SH-SY5Y (cell line): ENCODE measurements around the gene TYSND1.

Source experiments
- GATA2 ChIP-seq: IDR thresholded peaks from 2 replicates; pipeline ENCODE4 v1.6.1; 2011; ENCODE audit warnings: mild to moderate bottlenecking, low read depth, low read length
- GATA3 ChIP-seq: IDR thresholded peaks from 2 replicates; pipeline ENCODE4 v1.6.1; 2011; ENCODE audit warnings: low read depth, mild to moderate bottlenecking, low read length, moderate library complexity

Gene TYSND1

DNA sequence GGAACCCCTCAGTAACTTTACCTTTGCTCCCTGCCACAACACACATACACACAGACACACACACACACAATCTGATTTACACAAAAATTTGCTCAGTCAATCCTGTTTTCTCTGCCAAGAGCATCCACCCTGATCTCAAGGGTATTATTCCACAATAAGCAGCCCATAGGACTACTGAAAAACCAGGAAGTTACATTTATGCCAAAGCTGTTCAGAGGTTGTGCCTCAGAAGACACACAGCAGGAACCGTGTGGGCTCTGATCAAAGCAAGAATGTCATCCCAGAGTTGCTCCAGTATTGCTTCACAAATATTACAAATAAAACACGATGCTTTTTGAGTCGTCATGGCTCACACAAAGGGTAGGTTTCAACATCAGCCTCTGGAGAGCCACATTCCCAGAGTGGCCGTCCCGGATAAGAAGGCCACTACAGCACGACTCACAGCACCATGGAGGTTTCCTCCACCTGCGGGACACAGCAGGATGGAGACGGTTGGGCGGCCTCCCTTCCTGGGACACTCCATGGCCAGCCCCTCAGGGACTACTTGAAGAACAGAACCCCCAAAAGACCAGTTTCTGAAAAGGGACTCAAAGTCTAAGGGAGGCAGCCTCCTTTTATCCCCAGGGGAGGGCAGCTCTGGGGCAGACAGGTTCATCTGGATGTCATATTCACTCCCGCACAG lies 15.5 kb downstream of the TYSND1 start:
- TF ChIP-seq GATA3 (no peak), GATA2 (no peak)

DNA sequence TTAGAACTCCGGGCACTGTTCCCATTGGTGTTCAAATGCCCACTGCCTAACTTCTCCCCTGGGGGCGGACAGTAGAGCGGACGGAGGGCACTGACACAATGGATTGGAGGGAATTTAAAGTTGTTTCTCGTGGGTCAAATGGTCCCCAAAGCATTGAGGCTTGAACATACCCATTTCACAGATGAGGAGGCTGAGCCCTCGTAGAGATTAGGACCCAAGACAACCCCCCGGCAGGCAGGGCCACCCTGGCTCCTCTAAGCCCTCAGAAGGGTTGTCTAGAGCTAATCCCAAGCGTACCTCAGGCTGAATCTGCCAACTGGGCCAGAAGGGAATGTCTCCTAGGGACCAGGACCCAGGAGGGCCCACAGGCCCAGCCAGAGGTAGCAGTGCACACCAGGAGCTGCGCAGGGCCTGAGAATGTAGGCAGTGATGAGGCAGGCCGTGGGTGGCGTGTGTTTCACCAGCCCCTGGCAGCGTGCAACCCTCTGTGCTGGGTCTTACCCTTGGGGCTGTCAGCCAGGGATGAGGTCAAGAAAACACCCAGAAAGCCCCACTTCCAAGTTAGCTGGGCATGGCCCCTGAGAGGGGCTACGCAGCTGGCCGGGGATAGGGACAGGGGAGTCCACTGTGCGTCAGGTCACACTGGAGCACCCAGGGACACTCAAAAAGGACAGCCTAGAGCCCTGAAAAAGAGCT lies 19.7 kb downstream of the TYSND1 start:
- TF ChIP-seq GATA2 (no peak), GATA3 (no peak)

DNA sequence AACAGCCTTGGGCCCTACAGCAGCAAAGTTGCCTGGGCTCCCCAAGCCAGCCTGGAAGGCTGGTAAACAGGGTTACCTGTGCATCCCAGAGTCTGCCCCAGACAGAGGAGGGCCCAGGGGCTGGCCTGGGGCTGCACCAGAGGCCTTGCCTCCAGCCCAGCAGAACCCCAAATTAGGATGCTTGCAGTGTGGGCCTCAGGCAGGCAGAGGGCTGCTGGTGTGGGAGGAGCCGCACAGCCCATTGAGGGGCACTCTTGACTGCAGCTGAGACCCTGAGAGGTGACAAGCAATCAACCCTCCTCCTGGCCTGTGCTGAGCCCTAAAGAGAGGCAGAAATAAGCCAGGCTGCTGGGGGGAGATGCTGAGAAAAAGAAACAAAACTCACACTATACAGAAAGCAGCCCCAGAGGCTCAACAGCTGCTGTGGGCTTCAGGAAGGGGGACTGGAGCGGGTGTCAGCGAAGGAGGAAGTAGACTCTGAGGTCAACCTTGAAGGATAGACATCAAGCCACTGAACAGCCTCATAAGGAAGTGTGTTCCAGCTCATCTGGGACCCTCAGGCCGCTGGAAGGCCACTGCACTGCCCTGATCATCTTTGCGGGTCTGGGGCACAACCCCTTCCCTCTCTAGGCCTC lies 20.5 kb downstream of the TYSND1 start:
- TF ChIP-seq GATA3 (no peak), GATA2 (no peak)

DNA sequence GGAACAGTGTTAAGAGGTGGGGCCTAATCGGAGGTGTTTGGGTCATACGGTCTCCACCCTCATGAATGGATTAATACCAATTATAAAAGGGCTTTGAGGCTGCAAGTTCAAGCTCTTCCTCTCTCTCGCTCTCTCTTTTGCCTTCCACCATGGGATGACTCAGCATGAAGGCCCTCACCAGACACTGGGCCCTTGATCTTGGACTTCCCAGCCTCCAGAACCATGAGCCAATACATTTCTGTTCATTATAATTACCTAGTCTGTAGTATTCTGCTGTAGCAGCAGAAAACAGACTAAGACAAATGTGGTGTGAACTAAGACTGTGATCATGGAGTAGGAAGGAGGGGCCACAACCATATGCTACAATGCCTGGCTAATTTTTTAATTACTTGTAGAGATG lies 21.6 kb downstream of the TYSND1 start:
- TF ChIP-seq GATA2: no peak
- TF ChIP-seq GATA3: no peak

DNA sequence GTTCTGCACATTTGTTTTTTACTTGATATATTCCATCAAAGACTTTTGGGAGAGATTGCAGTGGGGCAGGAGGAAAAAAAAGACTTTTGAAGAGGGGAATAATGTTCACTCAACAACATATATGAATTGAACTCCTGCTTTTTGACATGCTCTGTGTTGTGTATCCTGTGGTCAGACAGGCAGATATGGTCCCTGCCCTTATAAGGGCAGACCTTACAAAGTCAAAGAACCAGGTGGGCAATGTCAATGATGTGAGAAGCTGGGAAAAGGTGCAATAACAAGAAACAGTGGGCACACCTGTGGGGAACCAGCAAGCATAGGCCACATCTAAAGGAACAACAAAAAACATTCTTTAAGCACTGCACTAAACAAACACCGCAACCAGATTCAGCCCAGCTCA lies 22.1 kb downstream of the TYSND1 start:
- TF ChIP-seq GATA3 (no peak), GATA2 (no peak)

DNA sequence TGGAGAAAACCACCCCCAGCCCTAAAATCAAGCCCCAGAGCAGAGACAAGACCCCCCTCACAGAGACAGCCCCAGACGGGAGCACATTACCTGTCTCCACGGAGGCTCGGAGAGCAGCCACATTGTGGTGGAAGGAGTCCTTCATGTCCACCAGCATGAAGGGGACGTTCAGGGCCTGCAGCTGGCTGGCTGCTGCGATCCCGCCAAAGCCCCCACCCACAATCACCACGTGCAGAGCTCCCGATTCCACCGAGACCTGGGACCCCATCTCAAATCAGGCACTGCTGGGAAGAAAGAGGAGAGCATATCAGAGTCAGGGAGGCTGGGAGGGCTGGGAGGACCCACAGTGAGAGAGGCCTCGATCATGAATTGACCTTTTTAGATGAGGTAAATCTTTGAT lies 22.7 kb downstream of the TYSND1 start:
- TF ChIP-seq GATA3 (no peak), GATA2 (no peak)

DNA sequence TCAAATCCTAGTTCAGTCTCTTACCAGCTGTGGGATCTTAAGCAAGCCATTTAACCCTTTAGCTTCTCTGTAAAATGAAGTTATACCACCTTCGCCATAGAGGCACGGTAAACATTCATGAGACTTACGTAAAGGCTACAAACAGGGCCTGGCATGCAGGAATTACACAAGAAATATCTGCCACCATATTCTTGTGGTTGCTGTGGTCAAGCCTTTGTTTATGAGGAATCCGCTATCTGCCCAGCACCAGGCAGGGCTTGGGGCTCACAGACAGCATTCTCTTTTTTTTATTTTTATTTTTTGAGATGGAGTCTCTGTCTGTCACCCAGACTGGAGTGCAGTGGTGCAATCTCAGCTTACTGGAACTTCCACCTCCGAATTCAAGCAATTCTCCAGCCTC lies 23.8 kb downstream of the TYSND1 start:
- no peak for TF ChIP-seq GATA3

DNA sequence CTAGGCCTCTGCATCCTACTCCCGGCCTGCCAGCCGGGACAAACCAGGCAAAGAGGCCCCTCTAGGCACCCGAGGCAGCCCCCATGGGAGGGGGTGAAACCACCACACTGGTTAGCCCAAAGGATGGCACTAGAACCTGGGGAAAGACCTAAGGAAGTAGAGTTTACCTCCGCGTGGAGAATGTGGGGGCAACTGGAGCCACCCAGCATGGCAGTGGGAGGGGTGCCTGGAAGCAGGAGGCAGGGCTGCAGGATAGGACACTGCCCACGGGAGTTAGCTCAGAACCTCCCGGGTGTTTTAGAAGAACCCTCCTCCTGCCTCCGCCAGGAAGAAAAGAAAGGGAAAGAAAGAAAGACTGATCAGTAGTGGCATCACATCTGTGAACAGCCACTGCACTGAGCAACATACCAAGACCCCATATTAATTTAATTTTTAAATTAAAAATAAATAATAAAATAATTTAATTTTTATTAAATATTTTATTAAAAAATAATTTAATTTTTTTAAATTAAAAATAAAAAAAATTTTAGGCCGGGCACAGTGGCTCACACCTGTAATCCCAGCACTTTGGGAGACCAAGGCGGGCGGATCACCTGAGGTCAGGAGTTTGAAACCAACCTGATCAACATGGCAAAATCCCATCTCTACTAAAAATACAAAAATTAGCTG lies 25.1 kb downstream of the TYSND1 start:
- no peak for TF ChIP-seq GATA3
- no peak for TF ChIP-seq GATA2

DNA sequence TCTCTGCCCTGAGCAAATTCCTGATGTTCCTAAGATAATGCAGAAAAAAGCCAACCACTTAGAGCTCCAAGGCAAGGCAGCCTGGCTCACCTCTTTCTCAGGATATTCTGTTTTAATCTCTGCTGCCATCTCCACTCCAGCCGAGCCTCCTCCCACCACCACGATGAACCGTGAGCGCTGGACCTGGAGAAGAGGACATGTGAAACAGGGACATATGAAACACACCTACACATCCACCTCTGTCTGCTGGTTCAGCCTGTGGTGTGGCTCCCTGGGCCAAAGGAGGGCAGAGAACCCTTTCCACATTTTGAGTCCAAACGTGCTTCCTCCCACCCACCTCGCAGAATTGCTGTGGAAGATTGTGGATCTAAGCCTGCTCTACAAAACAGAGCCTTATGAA lies 26.1 kb downstream of the TYSND1 start:
- TF ChIP-seq GATA2: no peak
- no peak for TF ChIP-seq GATA3

DNA sequence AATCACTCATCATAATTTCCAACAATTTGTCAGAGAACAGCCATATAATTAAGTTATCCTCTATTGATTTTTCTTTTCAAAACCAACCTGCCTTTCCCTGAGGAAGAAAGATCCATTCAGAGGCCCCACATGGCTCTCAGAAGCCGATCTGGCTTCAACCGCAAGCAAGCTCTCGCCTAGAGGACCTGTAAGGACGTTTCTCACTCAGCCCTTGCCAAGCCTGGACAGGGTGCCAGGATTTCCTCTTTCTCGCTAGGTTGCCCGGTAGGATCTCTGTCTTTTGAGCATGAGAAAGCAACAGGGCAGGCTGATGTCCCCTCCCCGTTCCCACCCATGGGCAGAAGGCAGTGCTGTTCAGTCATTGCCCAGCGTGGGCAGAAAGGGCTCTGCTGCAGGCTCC lies 26.9 kb downstream of the TYSND1 start:
- TF ChIP-seq GATA2 (no peak), GATA3 (no peak)

DNA sequence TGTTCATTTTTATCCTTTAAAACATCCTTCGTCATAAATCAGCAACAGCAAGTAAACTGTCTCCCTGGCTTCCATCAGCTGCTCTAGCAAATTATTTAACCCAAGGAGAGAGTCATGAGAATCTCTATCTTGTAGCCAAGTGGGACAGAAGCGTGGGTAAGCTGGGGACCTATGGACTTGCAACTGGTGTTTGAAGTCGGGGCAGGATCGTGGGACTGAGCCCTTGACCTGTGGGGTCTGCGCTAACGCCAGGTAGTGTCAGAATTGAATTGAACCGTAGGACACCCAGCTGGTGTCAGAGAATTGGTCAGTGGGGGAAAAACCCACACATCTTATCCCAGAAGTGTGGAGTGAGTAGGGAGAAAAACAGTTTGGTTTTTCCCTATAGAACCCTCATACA lies 27.3 kb downstream of the TYSND1 start:
- TF ChIP-seq GATA2: no peak
- TF ChIP-seq GATA3: no peak

DNA sequence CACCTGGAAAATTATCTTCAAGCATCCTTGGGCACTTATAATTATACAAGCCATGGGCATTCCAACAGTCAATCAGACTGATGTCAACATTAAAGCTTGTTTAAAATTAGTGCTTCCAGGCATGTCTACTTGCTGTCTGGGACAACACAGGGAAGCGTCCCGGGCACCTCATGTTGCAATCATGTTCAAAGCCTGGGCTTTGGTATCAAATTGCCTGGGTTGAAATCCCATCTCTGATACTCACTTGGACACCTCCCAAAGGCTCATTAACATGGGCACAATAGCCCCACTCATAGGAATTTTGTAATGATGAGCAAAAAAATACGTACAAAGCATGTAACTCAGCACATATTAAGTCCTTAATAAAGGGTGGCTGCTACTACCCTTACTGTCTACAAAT lies 28.3 kb downstream of the TYSND1 start:
- TF ChIP-seq GATA2: no peak
- TF ChIP-seq GATA3: no peak

DNA sequence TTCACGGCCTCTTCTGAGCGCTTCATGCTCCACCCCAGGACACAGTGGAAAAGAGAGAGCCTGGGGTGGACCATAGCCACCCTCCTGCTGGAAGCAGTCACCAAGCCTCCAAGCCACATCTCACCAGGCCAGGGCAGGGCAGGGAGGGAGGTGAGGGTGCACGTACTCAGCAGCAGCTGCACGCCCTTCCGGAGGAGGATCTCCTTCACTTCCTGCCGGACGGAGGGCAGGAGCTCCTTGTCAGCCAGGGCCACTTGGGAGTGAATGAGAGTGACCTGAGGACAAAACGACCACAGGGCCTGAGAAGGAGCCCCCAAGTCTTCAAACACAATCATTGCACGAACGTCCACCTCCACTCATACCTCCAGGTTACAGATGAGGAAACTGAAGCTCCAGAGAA lies 28.9 kb downstream of the TYSND1 start:
- TF ChIP-seq GATA3: no peak
- no peak for TF ChIP-seq GATA2

DNA sequence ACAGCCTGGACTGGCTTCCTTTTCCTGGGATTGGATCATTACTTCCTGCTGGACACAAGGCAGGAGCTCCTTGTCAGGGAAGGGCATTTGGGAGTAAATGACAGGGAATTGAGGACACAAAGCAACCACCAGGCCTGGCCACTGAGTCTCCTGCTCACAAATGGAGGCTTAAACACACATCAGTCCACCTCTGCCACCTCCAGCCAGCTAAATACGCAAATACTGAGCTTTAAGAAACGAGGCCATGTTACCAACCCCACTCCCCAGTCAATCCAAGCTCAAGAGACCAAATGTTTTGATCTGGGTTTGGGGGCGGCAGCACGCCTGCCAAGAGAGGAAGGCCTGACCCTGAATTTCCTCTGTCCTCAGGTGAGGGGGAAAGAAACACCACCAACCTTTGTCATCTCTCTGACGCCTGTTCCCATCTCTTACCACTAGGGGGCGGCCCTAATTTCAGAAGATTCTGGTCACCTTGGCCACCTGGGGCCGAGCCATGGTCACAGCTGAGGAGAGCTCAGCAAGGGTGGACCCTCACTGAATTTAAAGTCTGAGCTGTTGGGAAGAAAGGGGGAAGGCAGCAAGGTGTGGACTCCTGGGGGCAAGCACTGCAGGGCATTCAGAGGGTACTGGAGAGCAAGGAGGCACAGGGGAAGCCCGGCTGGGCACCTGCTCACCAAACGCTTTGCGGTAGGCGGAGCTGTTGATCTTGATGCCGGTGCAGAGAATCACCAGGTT lies 30.4 kb downstream of the TYSND1 start:
- TF ChIP-seq GATA2 (no peak), GATA3 (no peak)
